Colonic mucosa (tissue), 4 donors: ENCODE results near the gene RUNX2. TPM values are rescaled to one million over a fixed set of nuclear protein-coding genes. Genes with fewer than 3 reads are reported as not detected.

Experiments
- DNase-seq: peaks from one replicate; pipeline ENCODE4 v3.0.0-alpha.2; 2020
- H3K27ac ChIP-seq: fragments of 200-600 bp; one replicate; pipeline ENCODE4 v1.8.0; 2021
- H3K27me3 ChIP-seq: fragments of 200-600 bp; one replicate; pipeline ENCODE4 v1.8.0; 2021
- H3K36me3 ChIP-seq: fragments of 200-600 bp; one replicate; pipeline ENCODE4 v1.8.0; 2021
- H3K4me1 ChIP-seq: fragments of 200-600 bp; one replicate; pipeline ENCODE4 v1.8.0; 2021; ENCODE audit warnings: mild to moderate bottlenecking
- H3K4me3 ChIP-seq: fragments of 200-600 bp; one replicate; pipeline ENCODE4 v1.8.0; 2021
- H3K9ac ChIP-seq, 2 donors: one replicate each; pipeline ENCODE4 v1.7.0; 2013; ENCODE audit warnings: control low read depth in 2 of 2, low read depth in 2 of 2, low read length in 2 of 2
- H3K9me3 ChIP-seq: fragments of 200-600 bp; one replicate; pipeline ENCODE4 v1.8.0; 2021
- CTCF ChIP-seq: fragments of 200-600 bp; IDR thresholded peaks from one replicate; pipeline ENCODE4 v1.8.0; 2022; ENCODE audit warnings: antibody characterized with exemption, mild to moderate bottlenecking
- intact Hi-C: fragments of 100-400 bp; cut with DNase I; formaldehyde crosslinking; loops from one replicate; pipeline ENCODE4 v1.14.1; 2022
- total RNA-seq, 2 donors: library from RNA; stranded (reverse); fragmentation: NEBNext Ultra II Directional in 1 of 2; extraction: Animal tissue kit (Norgen Biotek cat#: 25700) in 1 of 2; gene quantifications; one replicate each; pipeline ENCODE4 v1.2.1, GENCODE V29; 2021
- donor health status: healthy.
- donor health status: DM: no; HTN: no; CAD: no.
- donor health status: DM: no; HTN: no; CAD: no.

The RUNX2 gene
- total RNA-seq, 2 donors from 2014 or later, result 1.7 to 2.6 TPM

- no peak for DNase-seq
- intact Hi-C loops, result no loop called here
Measured at GRCh38 chr6:45642331-45643125, 314.4 kb downstream of the RUNX2 start.

GRCh38 chr6:45643126-45643525, 315.0 kb downstream of the RUNX2 start:
- Histone ChIP-seq H3K27me3 (no peaks in the 10 kb centered on the region), H3K9me3 (no peaks in the 10 kb centered on the region), H3K27ac (no peak overlapping the region), H3K4me3 (no peak overlapping the region), H3K4me1 (no peaks in the 10 kb centered on the region), H3K9ac (no peak overlapping the region), H3K36me3 (no peaks in the 10 kb centered on the region)
- intact Hi-C loops, result no loop called here
- no peak for TF ChIP-seq CTCF
- DNase-seq, result no peak

More at GRCh38 chr6:45642331-45643125, 314.4 kb downstream of the RUNX2 start:
- no peak for TF ChIP-seq CTCF
- H3K4me3 ChIP-seq, result no peak overlapping the region
- no peak overlapping the region for H3K9ac ChIP-seq
- no peaks in the 10 kb centered on the region for H3K27me3 ChIP-seq
- no peaks in the 10 kb centered on the region for H3K36me3 ChIP-seq
- H3K4me1 ChIP-seq, result no peaks in the 10 kb centered on the region
- H3K27ac ChIP-seq, result no peak overlapping the region
- no peaks in the 10 kb centered on the region for H3K9me3 ChIP-seq

- no peak overlapping the region for H3K27ac ChIP-seq
- H3K27me3 ChIP-seq, result no peaks in the 10 kb centered on the region
- H3K9ac ChIP-seq, result no peak overlapping the region
- H3K4me3 ChIP-seq, result no peak overlapping the region
- no peak for DNase-seq
- no peaks in the 10 kb centered on the region for H3K9me3 ChIP-seq
- TF ChIP-seq CTCF, result no peak
- no peaks in the 10 kb centered on the region for H3K36me3 ChIP-seq
- H3K4me1 ChIP-seq, result no peaks in the 10 kb centered on the region
- intact Hi-C loops, result no loop called here
Measured at GRCh38 chr6:45644720-45645119, 316.6 kb downstream of the RUNX2 start.

GRCh38 chr6:45645302-45645701, 317.2 kb downstream of the RUNX2 start:
- TF ChIP-seq CTCF, result no peak
- no peak overlapping the region for H3K27ac ChIP-seq
- H3K27me3 ChIP-seq, result no peaks in the 10 kb centered on the region
- no peak overlapping the region for H3K9ac ChIP-seq
- no peak overlapping the region for H3K4me3 ChIP-seq
- H3K36me3 ChIP-seq, result no peaks in the 10 kb centered on the region
- no peaks in the 10 kb centered on the region for H3K4me1 ChIP-seq
- intact Hi-C loops, result no loop called here
- no peak for DNase-seq
- no peaks in the 10 kb centered on the region for H3K9me3 ChIP-seq

GRCh38 chr6:45647341-45648261, 319.5 kb downstream of the RUNX2 start:
- Histone ChIP-seq H3K4me1 (no peaks in the 10 kb centered on the region), H3K9me3 (no peaks in the 10 kb centered on the region), H3K36me3 (no peaks in the 10 kb centered on the region), H3K9ac (no peak overlapping the region), H3K27me3 (no peaks in the 10 kb centered on the region), H3K4me3 (no peak overlapping the region), H3K27ac (no peak overlapping the region)
- intact Hi-C loops, result no loop called here
- DNase-seq, result no peak
- TF ChIP-seq CTCF, result no peak
